Measurements from ENCODE around the gene DCST2. TPM values are rescaled to one million over a fixed set of nuclear protein-coding genes. Genes with fewer than 3 reads are reported as not detected.
A peak's percentile ranks its signal among the peaks of the same experiment; 100 is the strongest.

Gene DCST2
- total and polyA plus RNA-seq, 9 of the 15 experiments (the other 6 are each of a cell fraction or from before 2014, with no cell fraction given), result 0.09 to 0.49 (median 0.11) TPM; not detected in 3

DNA sequence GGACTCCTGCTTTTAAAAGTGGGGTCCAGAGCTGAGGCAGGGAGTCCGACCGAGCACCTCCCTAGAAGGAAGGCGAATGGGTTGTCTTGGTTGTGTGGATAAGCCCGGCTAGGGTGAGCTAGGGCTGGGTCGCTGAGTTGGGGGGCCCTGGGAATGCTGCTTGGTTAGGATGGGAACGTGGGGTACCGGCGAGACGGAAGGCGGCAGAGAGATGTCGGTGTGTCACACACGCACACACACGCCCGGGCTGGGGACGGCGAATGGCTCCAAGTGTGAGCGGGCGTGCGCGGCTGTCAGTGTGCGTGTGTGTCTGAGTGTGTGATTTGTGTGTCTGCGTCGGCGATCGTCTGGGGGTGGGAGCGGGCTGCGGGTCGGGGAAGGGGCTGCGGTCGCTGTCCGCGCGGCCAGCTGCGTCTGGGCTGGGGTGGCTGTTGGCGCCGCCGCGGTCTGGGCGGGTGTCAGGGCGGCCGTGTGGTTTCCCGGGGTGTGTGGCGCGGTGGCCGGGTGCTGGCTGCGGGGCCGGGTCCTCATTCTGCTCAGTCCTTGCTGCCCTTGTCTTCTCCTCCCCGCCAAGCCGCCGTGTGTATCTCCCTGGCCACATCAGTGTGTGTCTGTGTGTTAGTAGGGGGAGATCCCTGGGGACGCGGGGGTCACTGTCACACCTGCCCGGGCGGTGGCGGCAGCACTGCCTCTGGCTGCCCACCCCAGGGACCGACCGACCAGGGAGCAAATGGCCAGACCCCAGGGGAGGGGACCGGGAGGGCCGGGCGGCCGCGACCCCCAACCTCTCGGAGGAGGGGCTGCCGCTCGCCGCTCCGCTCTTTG lies 46.1 kb upstream of the DCST2 start (continued):
- TF ChIP-seq, protein P1, sequence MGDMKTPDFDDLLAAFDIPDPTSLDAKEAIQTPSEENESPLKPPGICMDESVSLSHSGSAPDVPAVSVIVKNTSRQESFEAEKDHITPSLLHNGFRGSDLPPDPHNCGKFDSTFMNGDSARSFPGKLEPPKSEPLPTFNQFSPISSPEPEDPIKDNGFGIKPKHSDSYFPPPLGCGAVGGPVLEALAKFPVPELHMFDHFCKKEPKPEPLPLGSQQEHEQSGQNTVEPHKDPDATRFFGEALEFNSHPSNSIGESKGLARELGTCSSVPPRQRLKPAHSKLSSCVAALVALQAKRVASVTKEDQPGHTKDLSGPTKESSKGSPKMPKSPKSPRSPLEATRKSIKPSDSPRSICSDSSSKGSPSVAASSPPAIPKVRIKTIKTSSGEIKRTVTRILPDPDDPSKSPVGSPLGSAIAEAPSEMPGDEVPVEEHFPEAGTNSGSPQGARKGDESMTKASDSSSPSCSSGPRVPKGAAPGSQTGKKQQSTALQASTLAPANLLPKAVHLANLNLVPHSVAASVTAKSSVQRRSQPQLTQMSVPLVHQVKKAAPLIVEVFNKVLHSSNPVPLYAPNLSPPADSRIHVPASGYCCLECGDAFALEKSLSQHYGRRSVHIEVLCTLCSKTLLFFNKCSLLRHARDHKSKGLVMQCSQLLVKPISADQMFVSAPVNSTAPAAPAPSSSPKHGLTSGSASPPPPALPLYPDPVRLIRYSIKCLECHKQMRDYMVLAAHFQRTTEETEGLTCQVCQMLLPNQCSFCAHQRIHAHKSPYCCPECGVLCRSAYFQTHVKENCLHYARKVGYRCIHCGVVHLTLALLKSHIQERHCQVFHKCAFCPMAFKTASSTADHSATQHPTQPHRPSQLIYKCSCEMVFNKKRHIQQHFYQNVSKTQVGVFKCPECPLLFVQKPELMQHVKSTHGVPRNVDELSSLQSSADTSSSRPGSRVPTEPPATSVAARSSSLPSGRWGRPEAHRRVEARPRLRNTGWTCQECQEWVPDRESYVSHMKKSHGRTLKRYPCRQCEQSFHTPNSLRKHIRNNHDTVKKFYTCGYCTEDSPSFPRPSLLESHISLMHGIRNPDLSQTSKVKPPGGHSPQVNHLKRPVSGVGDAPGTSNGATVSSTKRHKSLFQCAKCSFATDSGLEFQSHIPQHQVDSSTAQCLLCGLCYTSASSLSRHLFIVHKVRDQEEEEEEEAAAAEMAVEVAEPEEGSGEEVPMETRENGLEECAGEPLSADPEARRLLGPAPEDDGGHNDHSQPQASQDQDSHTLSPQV (IDR thresholded peaks at IDR 0.05), result no peak
- TF ChIP-seq HSF4 (CRISPR knock-in tag; IDR thresholded peaks at IDR 0.05; ENCODE audit: borderline replicate concordance) (no peak), HLTF (IDR thresholded peaks at IDR 0.05) (no peak), KAT8 (IDR thresholded peaks at IDR 0.05; ENCODE audit: low read depth) (no peak), HCFC1 (IDR thresholded peaks at IDR 0.05; ENCODE audit: low read depth, low read length) (no peak), ZNF75A (CRISPR knock-in tag; IDR thresholded peaks at IDR 0.05) (no peak), FOXA3 (CRISPR knock-in tag; conservative IDR thresholded peaks at IDR 0.05 in 1 of 2, IDR thresholded peaks at IDR 0.05 in 1 of 2) (no peak), PRMT5 (CRISPR knock-in tag; IDR thresholded peaks at IDR 0.05) (no peak), NCOA4 (IDR thresholded peaks at IDR 0.05; ENCODE audit: partially characterized antibody) (no peak), KDM1A (IDR thresholded peaks at IDR 0.05) (no peak), NR2F6 (CRISPR knock-in tag; IDR thresholded peaks at IDR 0.05) (no peak), PPARD (CRISPR knock-in tag; IDR thresholded peaks at IDR 0.05) (no peak), SMARCE1 (IDR thresholded peaks at IDR 0.05) (0 out of 2 replicates have a peak, but pooled peaks have one; percentile 23), FOXK2 (conservative IDR thresholded peaks at IDR 0.05 in 1 of 2, IDR thresholded peaks at IDR 0.05 in 1 of 2; ENCODE audit: low read depth in 2 of 2) (no peak), MCM5 (IDR thresholded peaks at IDR 0.05; ENCODE audit: low read depth) (no peak), LARP7 (IDR thresholded peaks at IDR 0.05) (0 out of 2 replicates have a peak, but pooled peaks have one; percentile 66), ARID1B (IDR thresholded peaks at IDR 0.05) (no peak), SNIP1 (IDR thresholded peaks at IDR 0.05; ENCODE audit: low read depth) (no peak), ZBTB8A (IDR thresholded peaks at IDR 0.05; ENCODE audit: partially characterized antibody) (no peak), TAF15 (IDR thresholded peaks at IDR 0.05; ENCODE audit: low read depth, low read length) (no peak), STAG1 (CRISPR knock-in tag; IDR thresholded peaks at IDR 0.05; ENCODE audit: borderline replicate concordance) (no peak), HDAC1 (IDR thresholded peaks at IDR 0.05) (no peak; a peak in 2 of 4 replicates), NFE2 (IDR thresholded peaks at IDR 0.05; ENCODE audit: low read depth) (no peak)
- TF ChIP-seq, protein P2, sequence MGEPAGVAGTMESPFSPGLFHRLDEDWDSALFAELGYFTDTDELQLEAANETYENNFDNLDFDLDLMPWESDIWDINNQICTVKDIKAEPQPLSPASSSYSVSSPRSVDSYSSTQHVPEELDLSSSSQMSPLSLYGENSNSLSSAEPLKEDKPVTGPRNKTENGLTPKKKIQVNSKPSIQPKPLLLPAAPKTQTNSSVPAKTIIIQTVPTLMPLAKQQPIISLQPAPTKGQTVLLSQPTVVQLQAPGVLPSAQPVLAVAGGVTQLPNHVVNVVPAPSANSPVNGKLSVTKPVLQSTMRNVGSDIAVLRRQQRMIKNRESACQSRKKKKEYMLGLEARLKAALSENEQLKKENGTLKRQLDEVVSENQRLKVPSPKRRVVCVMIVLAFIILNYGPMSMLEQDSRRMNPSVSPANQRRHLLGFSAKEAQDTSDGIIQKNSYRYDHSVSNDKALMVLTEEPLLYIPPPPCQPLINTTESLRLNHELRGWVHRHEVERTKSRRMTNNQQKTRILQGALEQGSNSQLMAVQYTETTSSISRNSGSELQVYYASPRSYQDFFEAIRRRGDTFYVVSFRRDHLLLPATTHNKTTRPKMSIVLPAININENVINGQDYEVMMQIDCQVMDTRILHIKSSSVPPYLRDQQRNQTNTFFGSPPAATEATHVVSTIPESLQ (CRISPR knock-in tag; IDR thresholded peaks at IDR 0.05), result no peak

All from K562 (cell line).